GM10266 (cell line): ENCODE measurements around the gene ADAD2.

Experiments used
- DNase-seq: peaks from one replicate; pipeline ENCODE4 v3.0.0; 2012; ENCODE audit errors: extremely low spot score
- TF ChIP-seq, protein P1 (sequence below): IDR thresholded peaks from 2 replicates; pipeline ENCODE4 v1.5.1; 2012; ENCODE audit warnings: mild to moderate bottlenecking, low read depth; ENCODE audit not compliant: control insufficient read depth, insufficient read depth; ENCODE audit errors: missing control alignments

Gene ADAD2

DNA sequence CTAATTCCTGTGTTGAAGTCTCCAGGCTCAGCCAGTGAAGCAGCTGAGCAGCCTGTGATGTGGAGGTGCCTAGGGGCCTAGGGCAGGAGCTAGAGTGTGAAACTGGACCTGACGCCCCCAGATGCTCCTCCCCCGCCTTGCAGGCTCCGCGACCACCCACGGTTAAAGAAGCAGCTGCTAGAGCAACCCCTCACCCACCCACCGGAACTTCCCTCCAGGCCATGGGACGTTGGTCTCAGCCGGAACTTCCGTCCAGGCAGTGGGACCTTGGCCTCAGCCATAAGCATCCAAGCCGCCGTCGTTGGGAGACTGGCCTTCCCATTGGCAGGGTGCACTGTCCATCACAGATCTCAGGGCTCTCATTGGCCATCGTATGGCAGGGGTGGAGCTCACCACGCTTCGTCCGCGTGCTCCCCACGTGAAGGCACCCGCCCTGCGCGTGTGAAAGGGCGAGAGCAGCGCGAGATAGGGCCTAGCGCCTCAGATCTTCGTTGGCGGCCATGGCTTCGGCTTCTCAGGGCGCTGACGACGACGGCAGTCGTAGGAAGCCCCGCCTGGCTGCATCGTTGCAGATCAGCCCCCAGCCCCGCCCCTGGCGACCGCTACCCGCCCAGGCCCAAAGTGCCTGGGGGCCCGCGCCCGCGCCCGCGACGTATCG lies at the start of gene ADAD2:
ADAD2 (plus strand) TSS at position 427 of the 658 bp plus-strand sequence; CDS start at position 501, 74 bp downstream.
- DNase-seq, result no peak

DNA sequence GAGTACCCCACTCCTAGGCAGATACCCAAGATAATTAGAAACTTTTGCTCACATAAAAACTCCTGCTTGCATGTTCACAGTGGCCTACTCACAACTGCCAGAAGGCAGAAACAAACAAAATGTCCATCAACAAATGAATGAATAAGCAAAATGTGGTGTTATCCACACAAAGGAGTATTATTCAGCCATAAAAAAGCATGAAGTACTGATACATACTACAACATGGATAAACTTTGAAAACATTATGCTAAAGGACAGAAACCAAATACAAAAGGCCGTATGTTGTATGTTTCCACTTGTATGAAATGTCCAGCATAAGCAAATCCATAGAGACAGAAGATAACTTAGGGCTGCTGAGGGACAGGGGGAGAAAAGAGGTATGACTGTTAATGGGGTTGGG lies 47.9 kb upstream of the ADAD2 start:
- no peak for DNase-seq
- TF ChIP-seq, protein P1, sequence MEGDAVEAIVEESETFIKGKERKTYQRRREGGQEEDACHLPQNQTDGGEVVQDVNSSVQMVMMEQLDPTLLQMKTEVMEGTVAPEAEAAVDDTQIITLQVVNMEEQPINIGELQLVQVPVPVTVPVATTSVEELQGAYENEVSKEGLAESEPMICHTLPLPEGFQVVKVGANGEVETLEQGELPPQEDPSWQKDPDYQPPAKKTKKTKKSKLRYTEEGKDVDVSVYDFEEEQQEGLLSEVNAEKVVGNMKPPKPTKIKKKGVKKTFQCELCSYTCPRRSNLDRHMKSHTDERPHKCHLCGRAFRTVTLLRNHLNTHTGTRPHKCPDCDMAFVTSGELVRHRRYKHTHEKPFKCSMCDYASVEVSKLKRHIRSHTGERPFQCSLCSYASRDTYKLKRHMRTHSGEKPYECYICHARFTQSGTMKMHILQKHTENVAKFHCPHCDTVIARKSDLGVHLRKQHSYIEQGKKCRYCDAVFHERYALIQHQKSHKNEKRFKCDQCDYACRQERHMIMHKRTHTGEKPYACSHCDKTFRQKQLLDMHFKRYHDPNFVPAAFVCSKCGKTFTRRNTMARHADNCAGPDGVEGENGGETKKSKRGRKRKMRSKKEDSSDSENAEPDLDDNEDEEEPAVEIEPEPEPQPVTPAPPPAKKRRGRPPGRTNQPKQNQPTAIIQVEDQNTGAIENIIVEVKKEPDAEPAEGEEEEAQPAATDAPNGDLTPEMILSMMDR, result no peak

More for the DNA sequence above, at the start of gene ADAD2:
- TF ChIP-seq, protein P1, result no peak

DNA sequence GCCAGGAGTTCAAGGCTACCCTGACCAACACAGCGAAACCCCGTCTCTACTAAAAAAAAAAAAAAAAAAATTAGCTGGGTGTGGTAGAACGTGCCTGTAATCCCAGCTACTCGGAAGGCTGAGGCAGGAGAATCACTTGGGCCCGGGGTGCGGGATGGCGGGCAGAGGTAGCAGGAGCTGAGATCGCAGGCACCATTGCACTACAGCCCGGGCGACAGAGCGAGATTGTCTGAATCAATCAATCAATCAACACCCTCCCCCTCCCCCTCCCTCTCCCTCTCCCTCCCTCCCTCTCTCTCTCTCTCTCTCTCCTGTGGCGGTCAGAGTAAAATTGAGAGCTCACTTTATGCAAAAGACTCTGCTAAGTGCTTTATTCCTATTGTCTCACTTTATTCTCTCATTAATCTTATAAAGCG lies 47.2 kb upstream of the ADAD2 start:
- DNase-seq, result no peak
- TF ChIP-seq, protein P1, result no peak

DNA sequence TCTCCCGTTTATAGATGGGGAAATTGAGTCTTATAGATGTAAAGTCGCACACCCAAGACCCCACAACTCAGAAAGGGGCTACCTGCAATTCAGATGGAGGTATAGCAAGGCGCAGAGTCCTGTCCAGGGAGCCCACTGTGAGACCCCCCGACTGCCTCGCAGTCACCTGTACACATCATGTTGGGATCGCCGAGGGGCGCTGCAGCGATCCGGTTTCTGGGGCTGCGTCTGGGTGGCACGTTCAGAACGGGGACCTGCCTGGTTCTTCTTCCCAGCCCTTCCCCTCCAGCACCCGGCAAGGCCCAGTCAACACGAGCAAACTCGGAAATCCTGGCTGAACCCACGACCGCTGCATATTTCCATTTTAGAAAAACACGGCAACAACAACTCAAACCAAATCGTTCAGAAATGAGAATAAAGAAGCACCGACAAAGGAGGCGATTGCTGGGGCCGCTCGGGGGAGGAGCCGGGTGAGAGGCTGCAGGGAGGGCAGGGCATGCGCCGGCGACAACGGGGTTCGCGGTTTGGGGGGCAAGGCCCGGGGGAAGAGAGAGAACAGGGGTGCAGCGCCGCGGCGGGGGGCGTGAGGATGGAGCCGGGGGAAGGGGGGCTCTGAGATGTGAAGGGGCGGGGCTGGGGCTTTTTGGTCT lies 46.6 kb upstream of the ADAD2 start:
- TF ChIP-seq, protein P1, result peak; percentile 33
- DNase-seq, result peak; percentile 47

DNA sequence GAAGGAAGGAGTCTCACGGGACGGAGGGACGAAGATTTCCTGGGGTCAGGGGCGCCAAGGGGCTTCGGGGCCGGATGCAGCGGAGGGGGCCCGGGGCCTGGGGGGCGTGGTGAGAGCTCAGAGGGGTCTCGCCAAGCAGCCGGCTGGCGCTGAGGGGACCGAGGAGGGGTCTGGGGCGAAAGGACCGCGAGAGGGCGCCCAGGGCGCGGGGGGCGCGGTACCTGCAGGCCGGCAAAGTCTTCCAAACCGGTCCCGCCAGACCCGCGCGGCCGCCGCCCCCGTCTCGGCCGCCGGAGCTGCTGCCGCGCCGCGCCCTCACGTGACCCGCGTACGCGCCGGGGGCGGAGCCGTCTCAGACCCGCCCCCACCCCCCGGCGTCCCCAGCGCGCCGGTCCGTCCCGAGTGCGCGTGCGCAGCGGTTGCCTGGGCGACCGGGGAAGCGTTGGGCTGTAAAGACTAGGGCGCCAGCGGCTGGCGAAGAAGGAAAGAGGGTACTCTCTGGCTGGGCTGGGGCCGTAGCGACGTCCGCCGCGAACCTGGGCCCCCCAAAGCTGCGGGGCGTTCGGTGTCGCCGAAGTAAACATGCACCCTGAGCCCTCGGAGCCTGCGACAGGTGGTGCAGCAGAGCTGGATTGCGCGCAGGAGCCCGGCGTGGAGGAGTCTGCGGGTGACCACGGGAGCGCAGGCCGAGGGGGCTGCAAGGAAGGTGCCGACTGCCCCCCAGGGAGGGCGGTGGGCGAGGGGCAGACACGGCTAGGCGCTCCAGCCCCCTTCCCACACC lies 45.9 kb upstream of the ADAD2 start, which contains the start of the genes DNAAF1 and HSDL1:
DNAAF1 (plus strand) TSS at position 450 of the 781 bp plus-strand sequence; CDS start at position 583, 133 bp downstream.
HSDL1 (minus strand) TSS at position 319 of the 781 bp plus-strand sequence. CDS start 13,856 bp downstream, outside the sequence.
- TF ChIP-seq, protein P1, result peak; percentile 28
- DNase-seq, result peak; percentile 98

DNA sequence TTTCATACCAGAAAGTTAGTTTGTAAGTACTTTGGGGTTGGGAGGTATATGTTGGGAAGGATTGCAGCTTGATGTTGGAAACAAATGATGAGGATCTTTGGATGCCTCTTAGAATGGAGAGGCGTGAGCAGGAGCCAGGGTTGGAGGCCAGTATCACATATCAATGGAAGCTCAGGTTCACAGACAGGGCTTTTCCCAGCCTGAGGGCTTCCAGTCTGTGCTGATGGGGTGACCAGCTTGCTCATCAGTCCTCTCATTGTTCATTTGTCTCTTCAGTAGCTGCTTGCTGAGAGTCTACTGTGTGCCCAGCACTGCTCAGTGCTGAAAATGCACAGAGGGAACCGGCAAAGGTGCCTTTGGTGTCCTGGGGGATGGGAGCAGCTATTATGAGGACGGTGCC lies 40.0 kb upstream of the ADAD2 start:
- no peak for DNase-seq
- TF ChIP-seq, protein P1, result no peak

DNA sequence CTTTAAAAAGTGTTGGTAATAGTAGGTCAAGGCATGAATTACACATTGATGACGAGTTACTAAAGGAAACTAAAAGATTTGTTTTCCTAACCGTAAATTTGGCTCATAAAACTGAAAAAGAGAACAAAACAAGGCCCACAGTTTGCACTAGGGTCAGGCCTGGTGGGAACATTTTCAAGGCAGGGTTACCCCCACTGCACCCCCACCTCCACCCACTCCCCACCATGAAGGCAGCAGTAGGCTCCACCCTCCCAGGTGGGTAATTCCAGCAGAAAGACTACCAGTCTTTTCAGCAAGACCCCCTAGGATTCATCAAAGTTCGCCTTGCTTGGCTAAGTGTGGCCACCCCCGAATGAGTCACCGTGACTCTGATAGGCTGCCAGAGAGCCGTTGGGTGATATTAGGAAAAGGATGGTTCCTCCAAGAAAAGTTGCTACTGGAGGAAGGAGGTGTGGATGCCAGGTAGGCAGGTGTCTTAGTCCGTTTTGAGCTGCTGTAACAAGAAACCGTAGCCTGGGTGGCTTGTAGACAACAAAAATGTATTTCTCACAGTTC lies 37.2 kb upstream of the ADAD2 start:
- DNase-seq, result no peak
- TF ChIP-seq, protein P1, result no peak
